Heart left ventricle (tissue), 13 donors: ENCODE measurements around the gene ANLN.

Experiments
- POLR2A ChIP-seq, 2 donors: fragments of 450-650 bp; IDR thresholded peaks; one replicate each; pipeline ENCODE4 v1.6.1; 2017; ENCODE audit warnings: antibody characterized with exemption in 2 of 2, mild to moderate bottlenecking in 2 of 2, moderate library complexity in 2 of 2
- TF ChIP-seq, protein P1 (sequence below), 12 donors: fragments of 200-600 bp; sonication (generic) in 4 of 12; IDR thresholded peaks; one replicate each; pipeline versions ENCODE4 v1.5.0 to v1.8.0; 2018 to 2022; ENCODE audit warnings: antibody characterized with exemption in 12 of 12, mild to moderate bottlenecking in 5 of 12
- donor health status: ischemic (EF 13 %, LVEDD 7.1; RV severe dilation, severe dysfunction).
- donor health status: DM: no; HTN: yes; CAD: no.
- donor health status: DM: no; HTN: no; CAD: no.
- donor health status: ischemic (EF 25% LVEDD 6.9; RV normal size, moderate dysfunction).
- donor health status: ischemic (EF 25% LVEDD 5.7; RV mildly dilated, moderate dysfunction).
- donor health status: ischemic (EF 35%, LVEDD 5.7; RV mildly dilated, moderate dysfunction).
- donor health status: nonischemic (EF 11% LVEDD 7.7; RV severe dilation, severe dysfunction).
- donor health status: DM: yes; HTN: yes; CAD: no.
- donor health status: PGD.
- donor health status: ischemic (EF 29% LVEDD 5.4; RV normal size, mild dysfunction).
- donor health status: nonischemic (EF 23%, LVEDD 6.1; RV moderate dilation, normal function).

DNA sequence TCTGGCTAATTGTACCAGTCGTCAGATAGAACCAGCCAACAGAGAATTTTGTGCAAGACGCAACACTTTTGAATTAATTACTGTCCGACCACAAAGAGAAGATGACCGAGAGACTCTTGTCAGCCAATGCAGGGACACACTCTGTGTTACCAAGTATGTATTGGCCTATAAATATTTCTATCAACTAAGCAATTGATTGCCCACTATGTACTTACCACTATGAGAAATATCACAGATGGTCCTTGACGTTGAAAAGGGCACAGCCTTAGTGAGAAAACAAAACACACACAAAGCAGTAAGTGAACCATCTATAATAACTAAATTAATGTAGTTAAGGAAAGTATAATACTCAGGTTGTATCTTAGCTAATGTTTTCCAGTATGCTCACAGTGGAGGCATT lies 60.0 kb downstream of the ANLN start:
- TF ChIP-seq, protein P1, sequence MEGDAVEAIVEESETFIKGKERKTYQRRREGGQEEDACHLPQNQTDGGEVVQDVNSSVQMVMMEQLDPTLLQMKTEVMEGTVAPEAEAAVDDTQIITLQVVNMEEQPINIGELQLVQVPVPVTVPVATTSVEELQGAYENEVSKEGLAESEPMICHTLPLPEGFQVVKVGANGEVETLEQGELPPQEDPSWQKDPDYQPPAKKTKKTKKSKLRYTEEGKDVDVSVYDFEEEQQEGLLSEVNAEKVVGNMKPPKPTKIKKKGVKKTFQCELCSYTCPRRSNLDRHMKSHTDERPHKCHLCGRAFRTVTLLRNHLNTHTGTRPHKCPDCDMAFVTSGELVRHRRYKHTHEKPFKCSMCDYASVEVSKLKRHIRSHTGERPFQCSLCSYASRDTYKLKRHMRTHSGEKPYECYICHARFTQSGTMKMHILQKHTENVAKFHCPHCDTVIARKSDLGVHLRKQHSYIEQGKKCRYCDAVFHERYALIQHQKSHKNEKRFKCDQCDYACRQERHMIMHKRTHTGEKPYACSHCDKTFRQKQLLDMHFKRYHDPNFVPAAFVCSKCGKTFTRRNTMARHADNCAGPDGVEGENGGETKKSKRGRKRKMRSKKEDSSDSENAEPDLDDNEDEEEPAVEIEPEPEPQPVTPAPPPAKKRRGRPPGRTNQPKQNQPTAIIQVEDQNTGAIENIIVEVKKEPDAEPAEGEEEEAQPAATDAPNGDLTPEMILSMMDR (IDR thresholded peaks at IDR 0.05): no peak
- no peak for TF ChIP-seq POLR2A (IDR thresholded peaks at IDR 0.05)
